HepG2 (cell line): ENCODE results near the gene IRAK2.

ENCODE experiments used
- ATF6 ChIP-seq: sonication (generic); formaldehyde crosslinking; conservative IDR thresholded peaks from 2 replicates; pipeline ENCODE4 v1.4.0; 2020; ENCODE audit warnings: missing genetic modification reagents
- BHLHE40 ChIP-seq: IDR thresholded peaks from 2 replicates; pipeline ENCODE4 v1.6.1; 2011; ENCODE audit warnings: low read length, improper control_type of control experiment
- CTCF ChIP-seq: sonication (generic); formaldehyde crosslinking; IDR thresholded peaks from 2 replicates; pipeline ENCODE4 v1.5.0; 2020; ENCODE audit warnings: mild to moderate bottlenecking, missing genetic modification reagents, moderate library complexity
- PHF20 ChIP-seq: sonication (generic); formaldehyde crosslinking; IDR thresholded peaks from 2 replicates; pipeline ENCODE4 v1.5.0; 2020; ENCODE audit warnings: mild to moderate bottlenecking, missing genetic modification reagents
- RAD21 ChIP-seq: fragments of 450-650 bp; formaldehyde crosslinking; IDR thresholded peaks from 2 replicates; pipeline ENCODE4 v1.5.0; 2020; ENCODE audit warnings: mild to moderate bottlenecking
- SP1 ChIP-seq, 2 experiments: fragments of 450-650 bp in 1 of 2; sonication (generic) in 1 of 2; formaldehyde crosslinking in 1 of 2; IDR thresholded peaks; 2 replicates each; pipeline versions ENCODE4 v1.4.0 to v1.6.1; 2016 to 2020; ENCODE audit warnings: missing genetic modification reagents in 1 of 2
- TAF1 ChIP-seq: sonication (generic); formaldehyde crosslinking; IDR thresholded peaks from 2 replicates; pipeline ENCODE4 v1.4.0; 2020; ENCODE audit warnings: missing genetic modification reagents
- TCF7L2 ChIP-seq: IDR thresholded peaks from 2 replicates; pipeline ENCODE4 v1.6.1; 2011; ENCODE audit warnings: mild to moderate bottlenecking, low read depth, low read length, moderate library complexity
- THYN1 ChIP-seq: sonication (generic); formaldehyde crosslinking; IDR thresholded peaks from 2 replicates; pipeline ENCODE4 v1.8.1; 2023; ENCODE audit warnings: low read depth, mild to moderate bottlenecking, moderate library complexity, missing genetic modification reagents, borderline replicate concordance
- U2AF1 ChIP-seq: fragments of 200-400 bp; formaldehyde crosslinking; optimal IDR thresholded peaks from 2 replicates; pipeline ENCODE3; 2017; ENCODE audit warnings: mild to moderate bottlenecking, low read depth, low read length
- ZNF292 ChIP-seq: sonication (generic); formaldehyde crosslinking; IDR thresholded peaks from 2 replicates; pipeline ENCODE4 v1.8.1; 2022; ENCODE audit warnings: mild to moderate bottlenecking, low read depth, missing genetic modification reagents, borderline replicate concordance
- ZNF678 ChIP-seq: sonication (generic); formaldehyde crosslinking; IDR thresholded peaks from 2 replicates; pipeline ENCODE4 v1.4.0; 2020; ENCODE audit warnings: mild to moderate bottlenecking, missing genetic modification reagents
- ZNF710 ChIP-seq: sonication (generic); formaldehyde crosslinking; IDR thresholded peaks from 2 replicates; pipeline ENCODE4 v1.5.0; 2020; ENCODE audit warnings: mild to moderate bottlenecking, missing genetic modification reagents, borderline replicate concordance

- TF ChIP-seq ATF6 (CRISPR knock-in tag) (no peak), U2AF1 (no peak), TCF7L2 (no peak), RAD21 (CRISPR knock-in tag) (no peak), PHF20 (CRISPR knock-in tag) (no peak), ZNF678 (CRISPR knock-in tag) (no peak), ZNF292 (CRISPR knock-in tag) (no peak), TAF1 (CRISPR knock-in tag) (no peak), THYN1 (CRISPR knock-in tag) (no peak), BHLHE40 (no peak), CTCF (no peak), SP1 (IDR thresholded peaks at IDR 0.05) (no peak), SP1 (CRISPR knock-in tag; IDR thresholded peaks at IDR 0.05) (no peak), ZNF710 (no peak)
Observed at GRCh38 chr3:10268930-10269329, 104.2 kb downstream of the IRAK2 start.
